GM12801 (cell line): ENCODE measurements around the gene OXA1L.

Experiments
- CTCF ChIP-seq: IDR thresholded peaks from one replicate; pipeline ENCODE4 v1.5.1; 2011; ENCODE audit warnings: control low read depth; ENCODE audit not compliant: insufficient read length; ENCODE audit errors: extremely low read depth

The OXA1L gene

GRCh38 chr14:22766457-22767322, at the start of gene OXA1L:
Gene OXA1L, plus strand, starts transcription at chr14:22766688. Its CDS starts 14 bp downstream, at chr14:22766702.
- TF ChIP-seq CTCF = no peak

GRCh38 chr14:22718091-22718490, 48.4 kb upstream of the OXA1L start:
- no peak for TF ChIP-seq CTCF

GRCh38 chr14:22721213-22721612, 45.3 kb upstream of the OXA1L start:
- no peak for TF ChIP-seq CTCF

GRCh38 chr14:22723815-22724214, 42.7 kb upstream of the OXA1L start:
- no peak for TF ChIP-seq CTCF

GRCh38 chr14:22726012-22726411, 40.5 kb upstream of the OXA1L start:
- no peak for TF ChIP-seq CTCF

GRCh38 chr14:22733829-22734228, 32.7 kb upstream of the OXA1L start:
- no peak for TF ChIP-seq CTCF

- no peak for TF ChIP-seq CTCF
These were observed 31.4 kb upstream of the OXA1L start for GRCh38 chr14:22735096-22735495.

GRCh38 chr14:22737052-22737451, 29.4 kb upstream of the OXA1L start:
- TF ChIP-seq CTCF = no peak
